Head of caudate nucleus (tissue), 42 donors: ENCODE results near the gene UTF1.
A peak's percentile ranks its signal among the peaks of the same experiment; 100 is the strongest.

ENCODE experiments used
- DNase-seq, 42 donors: peaks; one replicate each; pipeline versions ENCODE4 v3.0.0 to v3.0.0-alpha.2; 2020 to 2021; ENCODE audit warnings: mixed read lengths in 7 of 42
- intact Hi-C: fragments of 100-400 bp; cut with DNase I; formaldehyde crosslinking; loops from one replicate; pipeline ENCODE4 v1.15.0; 2022

UTF1 gene

GRCh38 chr10:133230044-133230361 is at the start of gene UTF1:
Gene UTF1, plus strand, starts transcription at chr10:133230217. Its CDS starts 72 bp downstream, at chr10:133230289.
- intact Hi-C loops = no loop called here
- no peak for DNase-seq

GRCh38 chr10:133180965-133181639 is 48.9 kb upstream of the UTF1 start:
- DNase-seq = no peak
- intact Hi-C loops = no loop called here

GRCh38 chr10:133182190-133182589 is 47.8 kb upstream of the UTF1 start:
- DNase-seq = no peak
- intact Hi-C loops = no loop called here

- intact Hi-C loops = no loop called here
These were observed 47.0 kb upstream of the UTF1 start for GRCh38 chr10:133182791-133183645.

GRCh38 chr10:133183646-133184378 is 46.2 kb upstream of the UTF1 start:
- intact Hi-C loops = no loop called here
- no peak for DNase-seq

More at GRCh38 chr10:133182791-133183645, 47.0 kb upstream of the UTF1 start:
- no peak for DNase-seq

- peak in 3 of 42 donors; percentile 30 to 41 (median 41) for DNase-seq
- intact Hi-C loops = no loop called here
These were observed 45.3 kb upstream of the UTF1 start for GRCh38 chr10:133184591-133185244.

GRCh38 chr10:133185421-133185820 is 44.6 kb upstream of the UTF1 start:
- DNase-seq = no peak
- intact Hi-C loops = no loop called here

GRCh38 chr10:133185916-133186315 is 44.1 kb upstream of the UTF1 start:
- intact Hi-C loops = no loop called here
- no peak for DNase-seq

- no peak for DNase-seq
- intact Hi-C loops = no loop called here
These were observed 43.5 kb upstream of the UTF1 start for GRCh38 chr10:133186416-133187090.

- intact Hi-C loops = no loop called here
- no peak for DNase-seq
These were observed 42.7 kb upstream of the UTF1 start for GRCh38 chr10:133187091-133187905.

GRCh38 chr10:133187906-133188681 is 41.9 kb upstream of the UTF1 start:
- DNase-seq = no peak
- intact Hi-C loops = no loop called here

- intact Hi-C loops = no loop called here
- DNase-seq = no peak
These were observed 40.8 kb upstream of the UTF1 start for GRCh38 chr10:133189256-133189655.

GRCh38 chr10:133189726-133190125 is 40.3 kb upstream of the UTF1 start:
- no peak for DNase-seq
- intact Hi-C loops = no loop called here

- no peak for DNase-seq
- intact Hi-C loops = no loop called here
These were observed 39.8 kb upstream of the UTF1 start for GRCh38 chr10:133190225-133190624.

- no peak for DNase-seq
- intact Hi-C loops = no loop called here
These were observed 38.4 kb upstream of the UTF1 start for GRCh38 chr10:133191651-133192050.

GRCh38 chr10:133194151-133194550 is 35.9 kb upstream of the UTF1 start:
- intact Hi-C loops = no loop called here
- no peak for DNase-seq

GRCh38 chr10:133195096-133195495 is 34.9 kb upstream of the UTF1 start:
- intact Hi-C loops = no loop called here
- DNase-seq = no peak
